Coronary artery (tissue), 2 donors: Measurements from ENCODE around the gene CCNC.

ENCODE experiments used
- DNase-seq: peaks from one replicate; pipeline ENCODE4 v3.0.0-alpha.2; 2017; ENCODE audit warnings: low spot score
- H3K27ac ChIP-seq, 2 donors: fragments of 200-600 bp; sonication (generic); one replicate each; pipeline ENCODE4 v1.5.1; 2016 to 2019
- H3K4me3 ChIP-seq: fragments of 200-600 bp; sonication (generic); 2 replicates; pipeline ENCODE4 v1.5.1; 2016; ENCODE audit warnings: mild to moderate bottlenecking, moderate library complexity
- CTCF ChIP-seq: fragments of 200-600 bp; sonication (generic); IDR thresholded peaks from one replicate; pipeline ENCODE4 v1.5.1; 2019; ENCODE audit warnings: antibody characterized with exemption

Gene CCNC

GRCh38 chr6:99501762-99502161 lies 66.7 kb downstream of the CCNC start:
- no peak overlapping the region for H3K27ac ChIP-seq
- no peak for DNase-seq
- TF ChIP-seq CTCF: no peak
- H3K4me3 ChIP-seq: no peak overlapping the region

- no peak overlapping the region for H3K27ac ChIP-seq
- no peak for TF ChIP-seq CTCF
Observed at GRCh38 chr6:99498421-99498820, 70.0 kb downstream of the CCNC start.

GRCh38 chr6:99495466-99495865 lies 73.0 kb downstream of the CCNC start:
- no peak for DNase-seq
- no peak overlapping the region for H3K4me3 ChIP-seq
- no peak overlapping the region for H3K27ac ChIP-seq
- TF ChIP-seq CTCF: no peak

More at GRCh38 chr6:99498421-99498820, 70.0 kb downstream of the CCNC start:
- no peak for DNase-seq
- no peak overlapping the region for H3K4me3 ChIP-seq
